ENCODE data around the gene ANTXR2. TPM values are rescaled to one million over a fixed set of nuclear protein-coding genes. Genes with fewer than 3 reads are reported as not detected.
"Not testable (repeated sequence)": the region's sequence is repeated elsewhere in the genome, so short reads cannot be mapped to it uniquely, and the experiment has no call there.

ANTXR2 gene
- 13.4 TPM for total RNA-seq
- 5.7 TPM for polyA plus RNA-seq
- long read RNA-seq, donor 1, full-length matches to known transcripts: 1 of 1 reads
- long read RNA-seq, donor 1, partial matches to known transcripts: 0 of 1 reads
- long read RNA-seq, donor 1, other reads (novel, unspliced or antisense): 0 of 1 reads
- long read RNA-seq, donor 2: 0 reads
- long read RNA-seq, donor 3, full-length matches to known transcripts: 2 of 2 reads
- long read RNA-seq, donor 3, partial matches to known transcripts: 0 of 2 reads
- long read RNA-seq, donor 3, other reads (novel, unspliced or antisense): 0 of 2 reads
- long read RNA-seq, donor 4: 0 reads
- long read RNA-seq, donor 5, full-length matches to known transcripts: 3 of 3 reads
- long read RNA-seq, donor 5, partial matches to known transcripts: 0 of 3 reads
- long read RNA-seq, donor 5, other reads (novel, unspliced or antisense): 0 of 3 reads
- long read RNA-seq, donor 6, partial matches to known transcripts: 0 of 1 reads
- long read RNA-seq, donor 6, other reads (novel, unspliced or antisense): 0 of 1 reads
- long read RNA-seq, donor 7: 0 reads
- long read RNA-seq, donor 8, full-length matches to known transcripts: 2 of 2 reads
- long read RNA-seq, donor 8, partial matches to known transcripts: 0 of 2 reads
- long read RNA-seq, donor 8, other reads (novel, unspliced or antisense): 0 of 2 reads
- long read RNA-seq, donor 9: 0 reads
- long read RNA-seq, donor 10: 0 reads

- WGBS: under 1% methylated on average over 52 of the region's 52 CpGs
- peaks cover 10 to 18% of the 10 kb centered on the region in 2 donors for H3K4me1 ChIP-seq (ENCODE audit: control insufficient read depth in 2 of 2, insufficient read depth in 2 of 2, low read length in 2 of 2)
- peak in 7 of 9 donors; percentile 30 to 77 (median 46) for DNase-seq (ENCODE audit: low read depth in 6 of 9, low spot score in 9 of 9)
- no peaks in the 10 kb centered on the region for H3K9me3 ChIP-seq (ENCODE audit: control insufficient read depth in 2 of 2, insufficient read depth in 1 of 2, low read length in 1 of 2)
- H3K27me3 ChIP-seq (ENCODE audit: control insufficient read depth in 2 of 2, insufficient read depth in 1 of 2, low read length in 1 of 2): peaks cover 0 to 11% of the 10 kb centered on the region in 2 donors
- H3K4me3 ChIP-seq (ENCODE audit: low read length in 2 of 2): peak within 1 kb of the TSS; percentile 65 to 68
- peak within 1 kb of the TSS; percentile 72 to 91 for H3K27ac ChIP-seq (ENCODE audit: low read depth in 1 of 2, low read length in 1 of 2)
- no peaks in the 10 kb centered on the region for H3K36me3 ChIP-seq (ENCODE audit: control insufficient read depth in 2 of 2, insufficient read depth in 2 of 2, low read length in 1 of 2)
Measured at GRCh38 chr4:80072744-80073472, at the start of gene ANTXR2. Gene ANTXR2, minus strand, starts transcription at chr4:80073229. Its CDS starts 669 bp downstream, at chr4:80072560.

- over 99% methylated on average over 3 of the region's 3 CpGs for WGBS
- not testable (repeated sequence) for H3K36me3 ChIP-seq (ENCODE audit: control insufficient read depth in 2 of 2, insufficient read depth in 2 of 2, low read length in 1 of 2); H3K27ac ChIP-seq (ENCODE audit: low read depth in 1 of 2, low read length in 1 of 2); H3K9me3 ChIP-seq (ENCODE audit: control insufficient read depth in 2 of 2, insufficient read depth in 1 of 2, low read length in 1 of 2); H3K4me3 ChIP-seq (ENCODE audit: low read length in 2 of 2); H3K27me3 ChIP-seq (ENCODE audit: control insufficient read depth in 2 of 2, insufficient read depth in 1 of 2, low read length in 1 of 2); DNase-seq (ENCODE audit: low read depth in 6 of 9, low spot score in 9 of 9)
- H3K4me1 ChIP-seq (ENCODE audit: control insufficient read depth in 2 of 2, insufficient read depth in 2 of 2, low read length in 2 of 2): peaks cover 3 to 10% of the 10 kb centered on the region in 2 donors
Measured at GRCh38 chr4:80121815-80122214, 48.8 kb upstream of the ANTXR2 start.

- not testable (repeated sequence) for H3K4me1 ChIP-seq (ENCODE audit: control insufficient read depth in 2 of 2, insufficient read depth in 2 of 2, low read length in 2 of 2)
- WGBS: 95% methylated on average over 3 of the region's 3 CpGs
Measured at GRCh38 chr4:80119620-80120019, 46.6 kb upstream of the ANTXR2 start.

GRCh38 chr4:80116516-80116915 is 43.5 kb upstream of the ANTXR2 start:
- WGBS: 78% methylated on average over 1 of the region's 1 CpG
- no peaks in the 10 kb centered on the region for H3K27me3 ChIP-seq (ENCODE audit: control insufficient read depth in 2 of 2, insufficient read depth in 1 of 2, low read length in 1 of 2)
- no peak overlapping the region for H3K4me3 ChIP-seq (ENCODE audit: low read length in 2 of 2)
- H3K27ac ChIP-seq (ENCODE audit: low read depth in 1 of 2, low read length in 1 of 2): no peak overlapping the region
- peaks cover 0 to 5% of the 10 kb centered on the region in 2 donors for H3K9me3 ChIP-seq (ENCODE audit: control insufficient read depth in 2 of 2, insufficient read depth in 1 of 2, low read length in 1 of 2)
- H3K36me3 ChIP-seq (ENCODE audit: control insufficient read depth in 2 of 2, insufficient read depth in 2 of 2, low read length in 1 of 2): no peaks in the 10 kb centered on the region
- no peaks in the 10 kb centered on the region for H3K4me1 ChIP-seq (ENCODE audit: control insufficient read depth in 2 of 2, insufficient read depth in 2 of 2, low read length in 2 of 2)
- no peak for DNase-seq (ENCODE audit: low read depth in 6 of 9, low spot score in 9 of 9)

More at GRCh38 chr4:80119620-80120019, 46.6 kb upstream of the ANTXR2 start:
- H3K27ac ChIP-seq (ENCODE audit: low read depth in 1 of 2, low read length in 1 of 2); H3K9me3 ChIP-seq (ENCODE audit: control insufficient read depth in 2 of 2, insufficient read depth in 1 of 2, low read length in 1 of 2); H3K36me3 ChIP-seq (ENCODE audit: control insufficient read depth in 2 of 2, insufficient read depth in 2 of 2, low read length in 1 of 2); H3K4me3 ChIP-seq (ENCODE audit: low read length in 2 of 2); DNase-seq (ENCODE audit: low read depth in 6 of 9, low spot score in 9 of 9); H3K27me3 ChIP-seq (ENCODE audit: control insufficient read depth in 2 of 2, insufficient read depth in 1 of 2, low read length in 1 of 2): not testable (repeated sequence)

GRCh38 chr4:80115368-80116181 is 42.5 kb upstream of the ANTXR2 start:
- Histone ChIP-seq H3K36me3 (ENCODE audit: control insufficient read depth in 2 of 2, insufficient read depth in 2 of 2, low read length in 1 of 2) (no peaks in the 10 kb centered on the region), H3K4me3 (ENCODE audit: low read length in 2 of 2) (no peak overlapping the region), H3K27ac (ENCODE audit: low read depth in 1 of 2, low read length in 1 of 2) (no peak overlapping the region), H3K27me3 (ENCODE audit: control insufficient read depth in 2 of 2, insufficient read depth in 1 of 2, low read length in 1 of 2) (no peaks in the 10 kb centered on the region), H3K4me1 (ENCODE audit: control insufficient read depth in 2 of 2, insufficient read depth in 2 of 2, low read length in 2 of 2) (no peaks in the 10 kb centered on the region), H3K9me3 (ENCODE audit: control insufficient read depth in 2 of 2, insufficient read depth in 1 of 2, low read length in 1 of 2) (peaks cover 0 to 5% of the 10 kb centered on the region in 2 donors)
- no peak for DNase-seq (ENCODE audit: low read depth in 6 of 9, low spot score in 9 of 9)
- WGBS: over 99% methylated on average over 8 of the region's 8 CpGs

- H3K4me3 ChIP-seq (ENCODE audit: low read length in 2 of 2): no peak overlapping the region
- no peaks in the 10 kb centered on the region for H3K4me1 ChIP-seq (ENCODE audit: control insufficient read depth in 2 of 2, insufficient read depth in 2 of 2, low read length in 2 of 2)
- no peak overlapping the region for H3K27ac ChIP-seq (ENCODE audit: low read depth in 1 of 2, low read length in 1 of 2)
- H3K27me3 ChIP-seq (ENCODE audit: control insufficient read depth in 2 of 2, insufficient read depth in 1 of 2, low read length in 1 of 2): no peaks in the 10 kb centered on the region
- H3K36me3 ChIP-seq (ENCODE audit: control insufficient read depth in 2 of 2, insufficient read depth in 2 of 2, low read length in 1 of 2): no peaks in the 10 kb centered on the region
- H3K9me3 ChIP-seq (ENCODE audit: control insufficient read depth in 2 of 2, insufficient read depth in 1 of 2, low read length in 1 of 2): peaks cover 0 to 5% of the 10 kb centered on the region in 2 donors
- no peak for DNase-seq (ENCODE audit: low read depth in 6 of 9, low spot score in 9 of 9)
Measured at GRCh38 chr4:80114732-80115265, 41.8 kb upstream of the ANTXR2 start.

GRCh38 chr4:80113615-80114014 is 40.6 kb upstream of the ANTXR2 start:
- Histone ChIP-seq H3K4me3 (ENCODE audit: low read length in 2 of 2) (no peak overlapping the region), H3K36me3 (ENCODE audit: control insufficient read depth in 2 of 2, insufficient read depth in 2 of 2, low read length in 1 of 2) (no peaks in the 10 kb centered on the region), H3K27ac (ENCODE audit: low read depth in 1 of 2, low read length in 1 of 2) (no peak overlapping the region), H3K9me3 (ENCODE audit: control insufficient read depth in 2 of 2, insufficient read depth in 1 of 2, low read length in 1 of 2) (peaks cover 0 to 5% of the 10 kb centered on the region in 2 donors), H3K4me1 (ENCODE audit: control insufficient read depth in 2 of 2, insufficient read depth in 2 of 2, low read length in 2 of 2) (no peaks in the 10 kb centered on the region), H3K27me3 (ENCODE audit: control insufficient read depth in 2 of 2, insufficient read depth in 1 of 2, low read length in 1 of 2) (no peaks in the 10 kb centered on the region)
- 96% methylated on average over 3 of the region's 3 CpGs for WGBS
- no peak for DNase-seq (ENCODE audit: low read depth in 6 of 9, low spot score in 9 of 9)

GRCh38 chr4:80112236-80112635 is 39.2 kb upstream of the ANTXR2 start:
- H3K27ac ChIP-seq (ENCODE audit: low read depth in 1 of 2, low read length in 1 of 2): no peak overlapping the region
- WGBS: 87% methylated on average over 3 of the region's 3 CpGs
- no peaks in the 10 kb centered on the region for H3K36me3 ChIP-seq (ENCODE audit: control insufficient read depth in 2 of 2, insufficient read depth in 2 of 2, low read length in 1 of 2)
- no peak for DNase-seq (ENCODE audit: low read depth in 6 of 9, low spot score in 9 of 9)
- H3K4me1 ChIP-seq (ENCODE audit: control insufficient read depth in 2 of 2, insufficient read depth in 2 of 2, low read length in 2 of 2): no peaks in the 10 kb centered on the region
- no peak overlapping the region for H3K4me3 ChIP-seq (ENCODE audit: low read length in 2 of 2)
- H3K27me3 ChIP-seq (ENCODE audit: control insufficient read depth in 2 of 2, insufficient read depth in 1 of 2, low read length in 1 of 2): no peaks in the 10 kb centered on the region
- peaks cover 0 to 5% of the 10 kb centered on the region in 2 donors for H3K9me3 ChIP-seq (ENCODE audit: control insufficient read depth in 2 of 2, insufficient read depth in 1 of 2, low read length in 1 of 2)

Measured in thymus (tissue), 14 donors.